Renal cortical epithelial cell (primary cell): Measurements from ENCODE around the gene EZH2. TPM values are rescaled to one million over a fixed set of nuclear protein-coding genes. Genes with fewer than 3 reads are reported as not detected.
A peak's percentile ranks its signal among the peaks of the same experiment; 100 is the strongest.

Experiments
- DNase-seq: peaks from one replicate; pipeline ENCODE4 v3.0.0-alpha.2; 2011; ENCODE audit warnings: low read depth
- total RNA-seq: library from RNA; depleted of rRNA; stranded (reverse); fragments of >200 nt; gene quantifications from 2 replicates; pipeline ENCODE4 v1.2.3, GENCODE V29; 2014

EZH2 gene
- 7.9 and 10.1 TPM in 2 replicates for total RNA-seq

DNA sequence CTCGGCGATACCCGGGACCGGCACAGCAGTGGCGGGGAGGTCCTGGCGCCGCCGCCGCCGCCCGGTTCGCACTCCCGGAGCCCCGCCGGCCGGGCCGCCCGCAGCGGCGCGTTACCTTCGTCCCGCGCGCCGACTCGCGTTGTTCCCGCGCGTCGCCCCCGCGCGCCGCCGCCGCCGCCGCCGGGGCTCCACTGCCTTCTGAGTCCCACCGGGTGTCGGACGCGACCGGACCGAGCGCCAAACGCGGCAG is at the start of gene EZH2:
Gene EZH2, minus strand, starts transcription at position 243 of the 250 bp plus-strand sequence. CDS start 36,993 bp downstream, outside the sequence.
- no peak for DNase-seq

DNA sequence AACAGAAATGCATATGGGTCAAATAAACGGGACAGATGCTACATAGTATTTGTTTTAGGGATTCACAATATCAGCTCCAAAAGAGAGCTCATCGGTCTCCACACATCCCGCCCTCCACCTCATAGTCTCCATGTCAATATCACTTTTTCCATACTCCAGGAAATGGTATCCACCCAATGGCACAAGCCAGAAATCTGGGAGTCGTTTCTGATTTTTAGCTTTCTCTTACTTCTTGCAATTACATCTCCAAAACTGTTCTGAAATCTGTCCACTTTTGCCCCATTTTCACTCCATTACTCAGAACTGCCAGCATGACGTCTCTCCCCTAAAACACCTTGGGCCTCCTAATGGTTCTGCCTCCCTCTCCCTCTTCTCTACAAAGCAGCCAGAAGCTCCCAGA is 47.4 kb upstream of the EZH2 start:
- no peak for DNase-seq

DNA sequence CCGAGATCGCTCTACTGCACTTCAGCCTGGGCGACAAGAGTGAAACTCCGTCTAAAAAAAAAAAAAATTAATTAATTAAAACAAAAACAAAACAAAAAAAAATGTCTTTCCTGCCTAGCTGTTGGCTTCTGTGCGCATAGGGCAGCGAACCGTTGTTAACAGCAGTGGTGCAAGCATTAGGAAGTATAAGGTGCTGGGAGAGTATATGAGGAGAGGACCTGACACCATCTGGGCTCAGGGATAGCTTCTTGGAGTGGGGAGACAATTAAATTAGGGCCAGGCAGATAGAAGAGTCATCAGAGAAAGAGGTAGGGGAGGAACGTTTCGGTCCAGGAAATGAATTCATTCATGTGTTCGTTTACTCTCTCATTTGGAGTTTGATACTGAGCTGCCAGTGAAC is 46.2 kb upstream of the EZH2 start:
- no peak for DNase-seq

DNA sequence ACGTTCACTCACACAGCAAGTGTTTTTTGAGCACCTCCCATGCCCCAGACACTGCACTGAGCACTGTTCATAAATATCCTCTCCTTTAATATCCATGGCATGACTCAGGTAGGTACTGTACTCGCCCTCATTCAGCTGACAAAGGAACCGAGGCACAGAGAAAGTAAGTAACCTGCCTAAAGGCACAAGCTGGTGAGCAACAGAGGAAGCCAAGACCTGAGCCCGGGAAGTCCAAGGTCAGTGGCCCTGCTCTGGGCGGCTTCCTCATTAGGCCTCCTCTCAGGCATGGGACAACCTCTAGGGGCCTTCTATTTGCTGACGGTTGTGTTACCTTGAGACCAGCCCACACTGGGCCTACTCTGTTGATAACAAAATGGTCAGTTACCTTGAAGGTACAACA is 45.1 kb upstream of the EZH2 start:
- no peak for DNase-seq

DNA sequence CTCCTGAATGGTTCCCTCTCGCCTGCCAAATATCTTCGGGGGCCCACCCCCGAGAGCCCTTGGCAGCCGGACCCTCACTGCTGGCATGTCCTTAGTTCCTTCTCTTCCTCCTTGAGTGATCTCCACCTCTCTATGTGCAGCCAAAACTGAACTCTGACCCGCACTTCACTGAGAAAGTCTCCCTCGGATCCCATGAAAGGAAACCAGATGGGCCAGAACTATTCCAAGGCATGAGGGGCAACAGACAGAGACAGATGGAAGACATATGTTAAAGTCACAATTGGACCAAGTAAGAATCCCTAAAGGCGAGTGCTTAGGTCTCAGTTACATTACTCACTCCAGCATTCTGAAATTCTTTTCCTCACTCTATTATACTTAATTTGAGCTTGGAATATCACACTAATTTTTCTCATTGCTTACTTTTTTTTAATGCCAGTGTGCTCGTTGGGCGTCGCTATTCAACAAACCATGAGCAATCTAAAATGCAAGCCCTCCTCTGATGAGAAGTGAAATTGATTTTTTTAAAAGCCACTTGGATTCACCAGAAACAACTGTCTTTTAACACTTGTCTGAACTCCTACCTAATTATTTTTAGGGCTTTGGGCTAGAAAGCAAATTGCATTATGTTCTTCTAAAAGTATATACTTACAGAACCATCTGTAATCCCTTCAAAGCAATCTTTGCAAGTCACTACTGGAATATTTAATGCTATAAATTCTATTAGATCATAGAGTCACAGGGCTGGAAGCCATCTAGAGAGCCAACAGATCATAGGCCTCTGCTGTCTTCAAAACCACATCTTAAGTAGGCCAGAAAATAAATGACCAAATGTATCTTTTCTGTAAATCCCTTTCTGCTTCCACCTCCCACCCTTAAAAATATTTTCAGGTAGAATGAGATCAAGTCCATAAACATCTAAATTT is 43.3 kb upstream of the EZH2 start:
- DNase-seq = no peak

DNA sequence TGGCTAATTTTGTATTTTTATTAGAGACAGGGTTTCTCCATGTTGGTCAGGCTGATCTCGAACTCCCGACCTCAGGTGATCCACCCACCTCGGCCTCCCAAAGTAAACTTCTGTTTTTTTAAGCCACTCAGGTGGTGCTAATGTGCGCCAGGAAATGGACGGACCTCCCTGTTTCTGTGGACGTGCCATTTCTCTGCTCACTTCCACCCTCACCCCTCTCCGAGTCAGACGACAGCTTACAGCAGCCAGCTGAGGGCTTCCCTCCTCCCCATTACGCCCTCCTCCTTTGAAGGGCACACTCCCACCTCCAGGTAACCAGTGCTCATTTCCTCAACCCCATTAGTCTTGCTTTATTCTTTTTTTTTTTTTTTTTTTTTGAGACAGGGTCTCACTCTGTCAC is 41.7 kb upstream of the EZH2 start:
- no peak for DNase-seq

DNA sequence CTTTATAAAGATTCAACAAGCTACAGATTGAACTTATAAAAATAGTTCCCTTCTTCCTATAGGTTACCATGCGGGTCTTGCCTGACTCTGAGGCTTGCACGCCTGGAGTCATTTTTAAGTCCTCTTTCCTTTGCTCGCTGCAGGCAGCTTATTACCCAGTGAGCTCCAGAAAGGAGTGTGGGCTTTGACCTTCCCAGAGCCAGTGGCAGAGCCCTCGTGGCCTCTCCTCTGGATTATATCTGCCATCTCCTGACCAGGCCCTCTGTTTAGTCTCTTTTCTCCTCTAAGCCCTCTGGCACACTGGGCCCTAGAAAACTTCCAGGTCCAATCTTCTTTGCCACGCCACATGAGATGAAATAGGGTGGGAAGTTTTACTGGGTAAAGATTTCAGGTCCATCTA is 39.9 kb upstream of the EZH2 start:
- DNase-seq = no peak

DNA sequence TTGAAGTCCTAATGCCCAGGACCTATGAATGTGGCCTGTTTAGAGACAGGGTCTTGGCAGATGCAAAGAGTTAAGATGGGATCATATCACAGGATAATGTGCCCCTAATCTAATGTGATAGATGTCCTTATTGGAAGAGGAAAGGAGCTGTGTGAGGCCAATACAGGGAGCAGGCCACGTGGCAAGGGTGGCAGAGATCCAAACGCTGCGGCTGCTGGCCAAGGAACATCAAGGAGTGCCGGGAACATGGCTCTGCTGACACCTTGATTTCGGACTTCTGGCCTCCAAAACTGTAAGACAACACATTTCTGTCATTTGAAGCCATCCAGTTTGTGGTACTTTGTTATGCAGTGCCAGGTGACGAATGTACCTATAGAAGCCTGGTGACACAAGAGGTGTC is 37.7 kb upstream of the EZH2 start:
- DNase-seq = no peak

DNA sequence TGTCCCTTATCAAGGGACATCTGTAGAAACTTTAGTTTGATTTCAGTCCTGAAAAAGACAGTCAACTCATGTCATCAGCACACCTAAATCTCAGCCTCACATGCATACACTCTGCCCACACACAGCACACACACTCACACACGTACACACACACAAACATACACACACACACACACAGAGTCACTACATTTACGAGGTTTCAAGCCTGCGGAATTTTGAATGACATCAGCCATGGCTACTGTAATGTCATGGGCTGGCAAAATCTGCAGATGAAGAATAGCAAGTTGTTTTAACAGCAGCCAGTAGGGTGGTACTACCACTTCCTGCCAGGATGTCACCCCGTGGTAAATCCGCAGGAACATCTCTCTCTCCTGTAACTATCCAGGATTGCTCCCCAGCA is 37.1 kb upstream of the EZH2 start:
- DNase-seq = no peak

DNA sequence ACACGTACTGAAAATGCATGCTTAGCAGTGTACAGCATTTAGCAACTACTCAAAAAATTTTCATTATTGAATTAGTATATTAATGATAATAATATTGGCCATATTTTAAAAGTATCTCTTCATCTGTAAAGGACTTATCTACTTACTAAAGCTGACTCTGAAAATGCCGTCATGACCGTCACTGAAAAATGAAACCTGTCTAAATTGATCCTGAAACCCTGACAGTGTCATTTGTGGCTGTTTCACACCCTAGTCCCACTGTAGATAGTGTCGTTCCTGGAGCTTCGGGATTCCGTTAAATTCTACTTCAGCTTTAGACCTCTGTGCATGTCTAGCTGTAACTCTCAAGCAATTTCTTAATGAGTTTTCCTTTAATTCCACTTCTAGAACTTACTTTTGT is 35.8 kb upstream of the EZH2 start:
- no peak for DNase-seq

DNA sequence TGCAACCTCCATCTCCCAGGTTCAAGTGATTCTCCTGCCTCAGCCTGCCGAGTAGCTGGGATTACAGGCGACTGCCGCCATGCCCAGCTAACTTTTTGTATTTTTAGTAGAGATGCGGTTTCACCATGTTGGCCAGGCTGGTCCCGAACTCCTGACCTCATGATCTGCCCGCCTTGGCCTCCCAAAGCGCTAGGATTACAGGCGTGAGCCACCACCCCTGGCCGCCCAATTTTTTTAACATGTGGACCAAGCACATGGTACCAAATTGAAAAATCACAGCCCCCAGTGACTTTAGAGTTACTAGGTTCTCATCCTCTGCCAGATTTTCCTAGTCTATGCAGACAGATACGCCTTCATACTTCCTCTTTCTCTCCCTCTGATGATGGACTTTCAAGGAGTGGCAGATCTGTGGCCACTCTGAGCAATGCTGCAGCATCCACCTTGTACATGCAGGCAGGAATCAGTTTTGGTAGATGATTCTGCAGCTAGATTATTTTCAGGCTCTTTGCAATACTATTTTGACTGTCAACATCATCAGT is 34.0 kb upstream of the EZH2 start:
- no peak for DNase-seq

DNA sequence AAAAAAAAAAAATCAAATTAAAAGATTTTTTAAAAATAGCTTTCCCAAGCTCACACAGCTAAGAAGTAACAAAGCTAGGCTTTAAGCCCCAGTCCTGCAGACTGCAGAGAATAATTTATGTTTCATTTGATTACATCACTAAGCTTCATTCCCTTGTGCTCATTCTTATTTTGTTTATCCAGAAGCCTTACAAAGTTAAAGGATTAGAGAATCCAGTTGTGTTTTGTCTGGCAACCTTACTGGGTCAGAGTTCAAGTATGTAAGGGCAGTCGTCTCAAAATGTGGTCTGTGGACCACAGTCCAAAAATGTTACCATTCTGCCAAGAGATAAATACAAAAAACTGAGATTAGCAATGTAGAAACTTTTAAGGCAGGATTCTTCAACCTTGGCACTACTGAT is 32.1 kb upstream of the EZH2 start:
- DNase-seq = no peak

DNA sequence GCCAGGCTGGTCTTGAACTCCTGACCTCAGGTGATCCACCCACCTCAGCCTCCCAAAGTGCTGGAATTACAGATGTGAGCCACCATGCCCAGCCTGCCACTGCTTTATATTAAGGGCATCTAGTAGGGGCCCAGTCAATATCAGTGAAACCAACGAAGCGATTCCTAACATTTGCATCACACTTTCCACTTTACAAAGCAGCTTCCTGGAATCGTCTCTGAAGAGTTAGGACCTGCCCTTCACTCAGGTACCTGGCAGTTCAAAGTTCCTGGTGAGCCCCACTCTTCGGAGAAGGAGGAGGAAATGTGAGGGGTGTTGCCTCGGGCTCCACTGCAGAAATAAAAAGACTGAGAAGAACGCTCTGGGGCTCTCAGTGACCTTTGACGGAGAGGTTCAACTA is 31.1 kb upstream of the EZH2 start:
- DNase-seq = no peak

DNA sequence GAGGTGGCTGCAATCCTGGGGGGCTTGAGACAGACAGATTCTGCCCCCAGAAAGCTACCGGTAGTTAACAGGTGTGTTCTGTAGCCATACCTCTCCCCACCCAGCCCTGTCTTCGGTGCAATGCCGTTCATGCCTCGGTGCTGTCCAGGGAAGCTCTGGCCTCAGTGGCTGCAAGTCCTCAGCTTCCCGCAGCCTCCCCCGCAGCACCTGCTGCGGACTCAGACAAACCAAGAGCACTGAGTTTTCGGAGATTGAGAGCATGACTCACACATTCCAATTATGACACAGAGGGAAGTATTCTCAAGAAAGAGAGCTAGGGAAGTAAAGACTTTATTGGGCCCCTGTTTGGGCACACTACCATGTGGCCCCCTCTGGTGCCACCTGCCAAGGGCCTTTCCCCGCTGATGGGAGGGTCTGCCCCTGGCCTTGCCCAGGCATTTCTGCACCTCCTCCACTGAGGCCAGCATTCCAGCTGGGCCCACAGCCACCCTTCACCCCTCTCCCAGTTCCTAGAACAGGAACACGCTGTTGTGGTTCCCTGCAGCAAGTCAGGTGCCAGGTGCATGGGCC is 30.2 kb upstream of the EZH2 start:
- DNase-seq = peak; percentile 73

DNA sequence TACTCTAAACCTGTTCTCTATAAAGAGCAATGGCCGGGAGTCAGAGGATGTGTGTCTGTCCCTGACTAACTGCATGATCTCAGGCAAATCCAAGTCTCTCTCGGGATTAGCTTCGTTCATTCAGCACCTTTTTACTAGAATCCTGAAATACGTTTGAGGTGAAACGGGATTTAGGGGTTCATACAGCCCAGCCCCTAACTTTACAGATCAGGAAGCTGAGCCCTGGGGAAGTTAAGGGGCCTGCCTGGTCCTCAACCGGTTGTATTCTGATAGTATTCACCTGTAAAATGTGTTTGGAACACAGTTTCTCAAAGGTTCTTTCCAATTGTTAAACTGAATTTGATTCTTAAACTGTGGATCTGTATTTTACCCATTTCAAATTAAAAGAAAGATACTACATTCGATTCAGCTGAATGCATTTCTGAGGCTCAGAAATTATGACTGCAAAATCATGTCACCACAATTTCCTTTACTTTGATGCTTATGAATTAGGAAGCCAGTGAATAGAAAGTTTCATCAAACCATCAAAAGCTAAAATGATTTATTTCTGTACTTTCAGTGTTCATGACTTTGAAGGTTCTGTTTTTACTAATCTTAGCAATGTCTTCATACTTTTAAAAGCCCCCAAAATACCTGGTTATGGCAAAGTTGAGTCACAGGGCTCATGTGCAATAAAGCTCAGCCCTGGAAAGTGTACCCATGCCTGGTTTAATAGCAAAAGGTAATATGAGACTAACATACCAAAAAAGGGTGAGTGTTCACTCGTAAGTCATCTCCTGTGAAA is 28.9 kb upstream of the EZH2 start:
- DNase-seq = no peak

DNA sequence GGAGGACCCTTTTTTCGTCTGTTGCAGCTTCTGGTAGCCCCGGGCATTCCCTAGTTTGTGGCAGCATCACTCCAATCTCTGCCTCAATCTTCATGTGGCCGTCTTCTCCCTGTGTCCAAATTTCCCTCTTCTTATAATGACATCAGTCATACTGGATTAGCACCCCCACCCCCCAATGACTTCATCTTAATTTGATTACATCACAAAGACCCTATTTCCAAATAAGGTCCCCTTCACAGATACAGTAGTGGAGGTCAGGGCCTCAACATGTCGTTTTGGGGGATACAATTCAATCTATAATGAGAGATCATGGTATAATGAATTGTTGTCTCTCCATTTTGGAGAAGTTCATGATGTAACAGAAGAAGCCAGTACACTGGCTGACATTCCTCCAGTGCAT is 28.1 kb upstream of the EZH2 start:
- DNase-seq = no peak

DNA sequence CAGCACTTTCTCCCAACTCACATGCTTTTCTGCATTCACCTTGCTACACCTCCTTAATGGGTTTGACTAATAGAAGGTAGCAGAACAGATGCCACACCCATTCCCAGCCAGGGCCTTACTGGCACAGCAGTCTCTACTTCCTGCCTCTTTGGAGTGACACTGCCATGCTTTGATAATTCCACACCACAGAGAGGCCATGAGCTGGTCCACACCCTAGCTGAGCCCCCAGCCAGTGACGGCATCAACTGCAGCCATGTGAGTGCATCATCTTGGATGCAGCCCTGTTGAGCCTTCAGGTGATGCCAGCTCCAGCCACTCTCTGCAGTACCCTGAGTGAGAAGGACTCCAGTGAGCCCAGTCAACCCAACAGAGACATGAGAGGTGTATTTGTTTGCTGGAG is 27.5 kb upstream of the EZH2 start:
- peak; percentile 15 for DNase-seq

DNA sequence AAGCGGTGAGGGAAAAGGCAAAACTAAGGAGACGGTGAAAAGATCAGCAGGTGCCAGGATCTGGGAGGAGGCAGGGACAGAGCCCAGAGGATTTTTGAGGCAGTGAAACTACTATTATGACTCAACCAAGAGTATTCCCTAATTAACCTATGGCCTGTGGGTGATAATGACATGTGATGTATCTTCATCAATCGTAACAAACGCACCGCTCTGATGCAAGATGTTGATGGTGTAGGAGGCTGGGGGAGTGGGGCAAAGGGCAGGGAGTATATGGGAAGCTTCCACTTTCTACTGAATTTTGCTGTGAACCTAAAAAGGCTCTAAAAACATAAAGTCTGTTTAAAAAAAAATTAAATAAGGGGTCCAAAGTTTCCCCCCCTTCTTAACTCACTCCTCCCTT is 25.5 kb upstream of the EZH2 start:
- no peak for DNase-seq

DNA sequence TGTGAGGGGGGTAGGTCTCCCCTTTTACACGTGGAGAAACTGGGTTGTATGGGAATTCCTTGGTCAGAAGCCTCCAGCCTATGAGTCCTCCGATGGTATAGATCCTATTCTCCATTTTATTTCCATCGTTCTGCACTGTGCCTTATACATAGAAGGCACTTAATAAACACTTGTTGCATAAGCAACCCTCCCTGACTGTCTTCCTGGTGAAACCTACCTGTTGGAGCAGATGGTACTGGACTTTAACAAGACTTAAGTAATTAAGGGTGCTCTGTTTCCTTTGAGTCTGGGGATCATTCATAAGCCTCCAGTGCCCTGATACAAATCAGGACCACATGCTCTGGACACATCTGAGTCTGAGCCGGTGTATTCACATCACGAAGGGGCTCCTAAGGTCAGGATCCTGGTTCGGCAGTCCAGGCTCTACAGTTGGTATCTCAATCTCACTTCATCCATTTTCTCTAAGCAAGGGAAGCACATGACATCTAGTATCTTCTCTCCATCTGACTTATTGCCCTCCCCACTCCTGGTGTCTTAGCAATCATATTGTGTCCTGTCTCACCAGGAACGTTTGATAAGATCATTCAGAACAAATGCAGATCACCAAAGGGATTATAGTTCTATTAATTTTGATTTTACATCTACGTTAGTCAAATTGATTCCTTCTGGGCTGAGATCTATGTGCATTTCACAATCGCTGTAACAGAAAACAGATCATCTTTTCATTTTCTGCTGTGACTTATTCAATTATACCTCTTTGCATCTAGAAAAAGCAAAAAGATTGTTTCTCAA is 22.8 kb upstream of the EZH2 start:
- DNase-seq = no peak

DNA sequence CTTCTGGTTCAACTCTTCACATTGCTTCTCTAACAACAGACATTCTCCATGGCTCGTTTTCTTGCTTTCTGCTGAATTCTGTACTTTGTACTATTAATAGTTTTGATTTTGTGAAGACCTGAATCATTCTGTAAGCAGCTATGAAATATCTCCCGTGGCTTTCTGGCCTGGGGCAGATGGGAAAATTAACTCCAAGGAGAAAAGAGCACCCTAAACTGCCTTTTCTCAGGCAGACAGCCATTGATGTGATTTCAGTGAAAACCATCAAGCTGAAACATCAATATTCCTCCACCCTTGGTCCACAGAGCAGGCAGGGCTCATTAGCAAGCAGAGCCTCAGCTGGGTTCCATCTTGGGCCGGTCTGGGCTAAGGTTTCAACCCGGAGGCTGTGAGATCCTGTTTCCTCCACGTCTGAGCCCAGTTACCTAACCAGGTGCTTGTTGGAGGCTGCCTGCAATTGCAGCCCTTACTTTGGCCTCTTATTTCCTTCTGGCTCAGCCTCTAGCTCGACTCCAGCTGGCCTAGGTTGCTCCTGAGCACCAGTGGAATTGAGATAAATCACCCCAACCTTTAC is 21.1 kb upstream of the EZH2 start:
- no peak for DNase-seq

DNA sequence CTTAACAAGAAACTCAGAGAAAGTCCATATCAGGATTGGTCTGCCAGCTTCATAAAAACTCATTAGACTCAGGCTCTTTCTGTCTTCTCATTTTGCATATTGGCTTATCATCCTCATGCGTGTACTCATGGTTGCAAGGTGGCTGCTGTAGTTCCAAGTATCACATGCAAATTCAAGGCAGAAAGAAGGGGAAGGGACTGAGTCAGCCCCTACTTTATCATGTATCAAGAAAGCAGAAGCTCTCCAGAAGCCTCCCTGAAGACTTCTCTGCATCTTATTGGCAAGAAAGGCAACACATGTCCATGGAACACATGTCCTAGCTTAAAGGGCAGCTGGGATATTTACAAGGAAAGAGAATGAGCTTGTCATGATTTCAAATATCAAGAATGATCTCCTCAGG is 19.4 kb upstream of the EZH2 start:
- no peak for DNase-seq

DNA sequence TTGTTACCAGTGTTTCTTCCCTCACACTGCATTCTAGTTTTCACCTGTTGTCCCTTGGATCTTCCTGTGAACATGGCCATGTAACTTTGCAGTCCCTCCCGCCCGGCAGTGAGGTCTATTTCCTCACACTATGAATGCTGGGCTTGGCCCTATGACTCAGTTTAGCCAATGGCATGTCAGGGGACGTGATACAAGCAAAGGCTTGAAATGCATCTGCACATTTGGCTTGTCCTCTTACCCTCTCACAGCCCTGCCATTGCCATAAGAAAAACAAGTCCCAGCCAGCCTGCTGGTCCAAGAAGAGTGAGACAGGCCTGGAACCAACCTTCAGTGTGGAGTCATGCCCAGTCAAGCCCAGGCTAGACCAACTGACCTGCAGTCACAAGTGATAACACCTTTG is 17.1 kb upstream of the EZH2 start:
- no peak for DNase-seq
